Lung microvascular endothelial cell (primary cell): ENCODE data around the gene LDLRAP1. TPM values are rescaled to one million over a fixed set of nuclear protein-coding genes. Genes with fewer than 3 reads are reported as not detected.

ENCODE experiments used
- DNase-seq, 2 donors: peaks; one replicate each; pipeline versions ENCODE4 v3.0.0 to v3.0.0-alpha.2; 2010; ENCODE audit warnings: low read depth in 2 of 2
- total RNA-seq: library from RNA; depleted of rRNA; stranded (reverse); fragments of >200 nt; gene quantifications from 2 replicates; pipeline ENCODE4 v1.2.1, GENCODE V29; 2014

Gene LDLRAP1
- total RNA-seq, 1 donor from 2014 or later: 13.1 TPM

GRCh38 chr1:25523542-25523941 lies 19.9 kb upstream of the LDLRAP1 start:
- DNase-seq: peak in 1 of 2 donors; percentile 57

- no peak for DNase-seq
Observed at GRCh38 chr1:25524568-25525360, 18.6 kb upstream of the LDLRAP1 start.

GRCh38 chr1:25525361-25525688 lies 18.1 kb upstream of the LDLRAP1 start:
- no peak for DNase-seq

GRCh38 chr1:25526753-25527152 lies 16.7 kb upstream of the LDLRAP1 start:
- DNase-seq: no peak

GRCh38 chr1:25527226-25527846 lies 16.1 kb upstream of the LDLRAP1 start:
- DNase-seq: no peak

- no peak for DNase-seq
Observed at GRCh38 chr1:25527946-25528595, 15.3 kb upstream of the LDLRAP1 start.

- no peak for DNase-seq
Observed at GRCh38 chr1:25528881-25529517, 14.4 kb upstream of the LDLRAP1 start.

- DNase-seq: no peak
Observed at GRCh38 chr1:25529518-25530185, 13.8 kb upstream of the LDLRAP1 start.

GRCh38 chr1:25530186-25531081 lies 13.0 kb upstream of the LDLRAP1 start:
- DNase-seq: no peak

- no peak for DNase-seq
Observed at GRCh38 chr1:25531082-25531461, 12.3 kb upstream of the LDLRAP1 start.

- DNase-seq: no peak
Observed at GRCh38 chr1:25532970-25533369, 10.4 kb upstream of the LDLRAP1 start.

- DNase-seq: no peak
Observed at GRCh38 chr1:25533775-25534409, 9.5 kb upstream of the LDLRAP1 start.

GRCh38 chr1:25534410-25534788 lies 9.0 kb upstream of the LDLRAP1 start:
- DNase-seq: no peak

- DNase-seq: no peak
Observed at GRCh38 chr1:25536124-25536523, 7.3 kb upstream of the LDLRAP1 start.

GRCh38 chr1:25537153-25537831 lies 6.1 kb upstream of the LDLRAP1 start:
- no peak for DNase-seq

- DNase-seq: no peak
Observed at GRCh38 chr1:25538191-25538767, 5.1 kb upstream of the LDLRAP1 start.

- peak in 1 of 2 donors; percentile 26 for DNase-seq
Observed at GRCh38 chr1:25540750-25541342, 2.6 kb upstream of the LDLRAP1 start.

- DNase-seq: no peak
Observed at GRCh38 chr1:25541425-25541824, 2.0 kb upstream of the LDLRAP1 start.
